Epithelial cell of esophagus (primary cell): Measurements from ENCODE around the gene PAX6.

Experiments
- DNase-seq: peaks from one replicate; pipeline ENCODE4 v3.0.0; 2010; ENCODE audit warnings: low read depth
- H3K4me3 ChIP-seq: 2 replicates; pipeline ENCODE4 v1.5.1; 2011; ENCODE audit warnings: mild to moderate bottlenecking, low read length, control low read depth
- TF ChIP-seq, protein P1 (sequence below): IDR thresholded peaks from 2 replicates; pipeline ENCODE4 v1.5.1; 2011; ENCODE audit warnings: low read depth, mild to moderate bottlenecking, low read length, control low read depth, inconsistent platforms; ENCODE audit not compliant: insufficient read depth; ENCODE audit errors: missing control alignments

PAX6 gene

DNA sequence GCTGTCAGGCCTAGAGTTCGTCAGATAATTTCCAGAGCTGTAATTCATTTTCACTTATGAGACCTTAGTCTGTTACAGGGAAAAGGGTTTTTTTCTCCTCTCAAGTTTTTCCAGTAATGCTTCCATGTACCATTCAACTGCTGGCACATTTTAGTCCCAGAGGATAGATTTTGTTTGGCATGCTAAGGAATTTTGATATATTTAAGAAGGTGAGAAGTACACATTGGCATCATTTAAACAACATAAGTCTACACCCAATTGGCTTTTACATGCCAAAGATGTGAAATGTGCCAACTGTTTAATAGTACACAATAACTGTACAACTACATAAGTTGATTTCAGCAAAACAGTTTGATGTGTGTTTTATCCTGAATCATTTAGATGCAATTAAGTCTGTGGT, 71.0 kb downstream of the PAX6 start:
- H3K4me3 ChIP-seq: no peak overlapping the region
- TF ChIP-seq, protein P1, sequence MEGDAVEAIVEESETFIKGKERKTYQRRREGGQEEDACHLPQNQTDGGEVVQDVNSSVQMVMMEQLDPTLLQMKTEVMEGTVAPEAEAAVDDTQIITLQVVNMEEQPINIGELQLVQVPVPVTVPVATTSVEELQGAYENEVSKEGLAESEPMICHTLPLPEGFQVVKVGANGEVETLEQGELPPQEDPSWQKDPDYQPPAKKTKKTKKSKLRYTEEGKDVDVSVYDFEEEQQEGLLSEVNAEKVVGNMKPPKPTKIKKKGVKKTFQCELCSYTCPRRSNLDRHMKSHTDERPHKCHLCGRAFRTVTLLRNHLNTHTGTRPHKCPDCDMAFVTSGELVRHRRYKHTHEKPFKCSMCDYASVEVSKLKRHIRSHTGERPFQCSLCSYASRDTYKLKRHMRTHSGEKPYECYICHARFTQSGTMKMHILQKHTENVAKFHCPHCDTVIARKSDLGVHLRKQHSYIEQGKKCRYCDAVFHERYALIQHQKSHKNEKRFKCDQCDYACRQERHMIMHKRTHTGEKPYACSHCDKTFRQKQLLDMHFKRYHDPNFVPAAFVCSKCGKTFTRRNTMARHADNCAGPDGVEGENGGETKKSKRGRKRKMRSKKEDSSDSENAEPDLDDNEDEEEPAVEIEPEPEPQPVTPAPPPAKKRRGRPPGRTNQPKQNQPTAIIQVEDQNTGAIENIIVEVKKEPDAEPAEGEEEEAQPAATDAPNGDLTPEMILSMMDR: no peak
- no peak for DNase-seq
